ENCODE data around the gene ATOSA. TPM values are rescaled to one million over a fixed set of nuclear protein-coding genes. Genes with fewer than 3 reads are reported as not detected.

ATOSA gene
- total RNA-seq, 1 experiment from 2014 or later: 5.8 TPM

GRCh38 chr15:52716536-52716935 lies 37.3 kb upstream of the ATOSA start:
- Histone ChIP-seq H2AK5ac (ENCODE audit: insufficient read length, low read length) (no peak overlapping the region), H3K4me2 (ENCODE audit: insufficient read depth, insufficient read length, low read length) (no peak overlapping the region), H4K91ac (ENCODE audit: insufficient read length, low read depth, low read length) (no peak overlapping the region), H3K27me3 (ENCODE audit: insufficient read depth, low read length) (no peaks in the 10 kb centered on the region), H2BK5ac (ENCODE audit: insufficient read length, low read length) (no peak overlapping the region), H3K79me1 (ENCODE audit: insufficient read depth, low read depth, low read length, poor library complexity, severe bottlenecking) (no peaks in the 10 kb centered on the region), H3K23ac (ENCODE audit: insufficient read length, low read depth, low read length) (no peak overlapping the region), H4K20me1 (ENCODE audit: control insufficient read depth, insufficient read depth, insufficient read length) (no peaks in the 10 kb centered on the region), H3K14ac (ENCODE audit: insufficient read depth, low read length) (no peak overlapping the region), H2BK120ac (ENCODE audit: low read depth, low read length, poor library complexity, severe bottlenecking) (no peak overlapping the region), H3T11ph (ENCODE audit: low read length) (no peak overlapping the region), H3K56ac (ENCODE audit: insufficient read length, low read depth, low read length) (no peak overlapping the region), H4K5ac (ENCODE audit: insufficient read length, low read depth, low read length) (no peak overlapping the region), H3K4me1 (ENCODE audit: insufficient read depth, low read length) (peaks cover 3% of the 10 kb centered on the region; the same call in 1 of the 2 replicates), H3K9ac (ENCODE audit: extremely low read depth, insufficient read length, low read length) (no peak overlapping the region), H3K79me2 (ENCODE audit: insufficient read depth, low read length) (no peaks in the 10 kb centered on the region), H4K8ac (replicated peaks; ENCODE audit: insufficient read length, low read depth, low read length) (no peak overlapping the region), H3K9me3 (ENCODE audit: control insufficient read depth, low read depth, low read length) (no peaks in the 10 kb centered on the region), H3K23me2 (ENCODE audit: insufficient read length, low read depth, low read length, poor library complexity, severe bottlenecking) (no peaks in the 10 kb centered on the region), H3K18ac (ENCODE audit: insufficient read length, low read depth, low read length) (no peak overlapping the region), H2AFZ (ENCODE audit: low read length) (no peak overlapping the region), H2BK20ac (ENCODE audit: low read depth, low read length, poor library complexity, severe bottlenecking) (no peak overlapping the region), H3K27ac (ENCODE audit: insufficient read length, low read depth, low read length) (no peak overlapping the region), H2BK15ac (ENCODE audit: low read depth, low read length) (no peak overlapping the region), H3K4ac (ENCODE audit: low read depth, low read length) (no peak overlapping the region), H2BK12ac (ENCODE audit: insufficient read length, low read depth, low read length) (no peak overlapping the region)
- no peaks in the 10 kb centered on the region for H3K36me3 Mint-ChIP-seq (ENCODE audit: insufficient read depth in 1 of 3, low read depth in 3 of 3)
- TF ChIP-seq CTCF (conservative IDR thresholded peaks at IDR 0.05): no peak
- no peaks in the 10 kb centered on the region for H3K9me3 Mint-ChIP-seq
- H3K27ac Mint-ChIP-seq: no peak overlapping the region
- no peak for DNase-seq
- H3K4me1 Mint-ChIP-seq: peaks cover 6 to 12% of the 10 kb centered on the region in 2 experiments; a peak in 3 of 4 replicates
- WGBS (ENCODE audit: extremely low coverage, insufficient read length, low lambda C conversion rate): no CpG with 5 or more reads among the region's 2 CpGs
- H3K27me3 Mint-ChIP-seq (ENCODE audit: low read depth): no peaks in the 10 kb centered on the region; the same call in 1 of the 2 replicates
- no peak overlapping the region for H3K4me3 Mint-ChIP-seq
